CD8-positive, alpha-beta memory T cell (primary cell): Measurements from ENCODE around the gene UPP2. TPM values are rescaled to one million over a fixed set of nuclear protein-coding genes. Genes with fewer than 3 reads are reported as not detected.

Experiments used
- CTCF ChIA-PET: fragments of 350-600 bp; sonication (Branson Sonifier 250); formaldehyde crosslinking; loops from one replicate; lab custom pipeline; 2021; ENCODE audit warnings: antibody characterized with exemption; lab: Charles Lee
- POLR2A ChIA-PET: fragments of 350-600 bp; sonication (Branson Sonifier 250); formaldehyde crosslinking; loops from one replicate; lab custom pipeline; 2021; ENCODE audit warnings: antibody characterized with exemption; lab: Charles Lee
- DNase-seq, 5 donors: peaks; one replicate each; pipeline versions ENCODE4 v3.0.0 to v3.0.0-alpha.2; 2020 to 2022; ENCODE audit warnings: mixed read lengths in 1 of 5
- H3K27ac ChIP-seq: one replicate; pipeline ENCODE4 v1.7.0; 2013; ENCODE audit warnings: low read depth, mild to moderate bottlenecking, low read length, moderate library complexity
- H3K27me3 ChIP-seq: 2 replicates; pipeline ENCODE4 v1.7.0; 2013; ENCODE audit warnings: low read length, mild to moderate bottlenecking; ENCODE audit not compliant: insufficient read depth, poor library complexity, severe bottlenecking
- H3K36me3 ChIP-seq: 2 replicates; pipeline ENCODE4 v1.7.0; 2013; ENCODE audit warnings: mild to moderate bottlenecking, low read length, moderate library complexity; ENCODE audit not compliant: insufficient read depth
- H3K4me1 ChIP-seq: 2 replicates; pipeline ENCODE4 v1.7.0; 2013; ENCODE audit warnings: mild to moderate bottlenecking, low read length, moderate library complexity; ENCODE audit not compliant: insufficient read depth
- H3K4me3 ChIP-seq: 2 replicates; pipeline ENCODE4 v1.7.0; 2013; ENCODE audit warnings: mild to moderate bottlenecking, low read length
- H3K9me3 ChIP-seq: 2 replicates; pipeline ENCODE4 v1.7.0; 2013; ENCODE audit warnings: mild to moderate bottlenecking, low read length
- H3K27ac Mint-ChIP-seq, 8 donors: one replicate each; pipeline ENCODE4 v1.8.0; 2020 to 2021; ENCODE audit warnings: mixed read lengths in 8 of 8, mild to moderate bottlenecking in 6 of 8, inconsistent platforms in 3 of 8, moderate library complexity in 3 of 8
- H3K27me3 Mint-ChIP-seq, 2 donors: one replicate each; pipeline ENCODE4 v1.8.0; 2020 to 2021; ENCODE audit warnings: mixed read lengths in 2 of 2, mild to moderate bottlenecking in 1 of 2, moderate library complexity in 1 of 2
- H3K36me3 Mint-ChIP-seq, 3 donors: one replicate each; pipeline ENCODE4 v1.8.0; 2020 to 2021; ENCODE audit warnings: mixed read lengths in 3 of 3, inconsistent platforms in 1 of 3, mild to moderate bottlenecking in 1 of 3
- H3K4me1 Mint-ChIP-seq, 3 donors: one replicate each; pipeline ENCODE4 v1.8.0; 2020 to 2021; ENCODE audit warnings: mixed read lengths in 3 of 3, inconsistent platforms in 1 of 3, mild to moderate bottlenecking in 1 of 3
- H3K4me3 Mint-ChIP-seq, 7 donors: one replicate each; pipeline ENCODE4 v1.8.0; 2020 to 2021; ENCODE audit warnings: mixed read lengths in 7 of 7, mild to moderate bottlenecking in 6 of 7, moderate library complexity in 4 of 7, inconsistent platforms in 2 of 7
- H3K9me3 Mint-ChIP-seq, 5 donors: one replicate each; pipeline ENCODE4 v1.8.0; 2020 to 2022; ENCODE audit warnings: mixed read lengths in 5 of 5, mild to moderate bottlenecking in 3 of 5, moderate library complexity in 2 of 5, inconsistent platforms in 1 of 5
- polyA plus RNA-seq: library from polyadenylated mRNA; unstranded; fragments of 300-500 nt; fragmentation: Illumina TruSeq; gene quantifications from one replicate; pipeline ENCODE4 v1.2.3, GENCODE V29; 2021
- total RNA-seq, 2 experiments: library from RNA; stranded (reverse); gene quantifications; one replicate each; pipeline ENCODE4 v1.2.3, GENCODE V29; 2021

The UPP2 gene
- total RNA-seq: not detected
- not detected for polyA plus RNA-seq

GRCh38 chr2:158101384-158101926 lies at the start of gene UPP2:
UPP2 (plus strand) TSS chr2:158101876; CDS start chr2:158102064, 188 bp downstream.
- ChIA-PET CTCF (no interaction called here), POLR2A (no interaction called here)
- H3K27me3 Mint-ChIP-seq: no peaks in the 10 kb centered on the region
- H3K27ac Mint-ChIP-seq: no peak within 1 kb of the TSS
- no peak for DNase-seq
- no peaks in the 10 kb centered on the region for H3K36me3 ChIP-seq
- no peaks in the 10 kb centered on the region for H3K4me1 ChIP-seq
- no peaks in the 10 kb centered on the region for H3K9me3 Mint-ChIP-seq
- no peak within 1 kb of the TSS for H3K4me3 ChIP-seq
- no peak within 1 kb of the TSS for H3K4me3 Mint-ChIP-seq
- no peaks in the 10 kb centered on the region for H3K36me3 Mint-ChIP-seq
- H3K27me3 ChIP-seq: peaks cover 4% of the 10 kb centered on the region
- no peaks in the 10 kb centered on the region for H3K4me1 Mint-ChIP-seq
- no peaks in the 10 kb centered on the region for H3K9me3 ChIP-seq
- H3K27ac ChIP-seq: no peak within 1 kb of the TSS

- no peaks in the 10 kb centered on the region for H3K27me3 ChIP-seq
- H3K27me3 Mint-ChIP-seq: peaks cover 3 to 17% of the 10 kb centered on the region in 2 donors
- no peaks in the 10 kb centered on the region for H3K9me3 ChIP-seq
- CTCF ChIA-PET: interaction anchor here (1.3 kb wide), 1 partner anchor 28 kb away, joined by 5 read pairs; no protein-coding TSS in a partner anchor
- H3K36me3 ChIP-seq: no peaks in the 10 kb centered on the region
- H3K4me1 ChIP-seq: no peaks in the 10 kb centered on the region
- H3K27ac Mint-ChIP-seq: no peak overlapping the region
- H3K4me1 Mint-ChIP-seq: no peaks in the 10 kb centered on the region
- POLR2A ChIA-PET: no interaction called here
- no peaks in the 10 kb centered on the region for H3K36me3 Mint-ChIP-seq
- H3K9me3 Mint-ChIP-seq: no peaks in the 10 kb centered on the region
- no peak overlapping the region for H3K27ac ChIP-seq
- no peak overlapping the region for H3K4me3 Mint-ChIP-seq
- DNase-seq: no peak
- no peak overlapping the region for H3K4me3 ChIP-seq
Measured at GRCh38 chr2:158052761-158053160, 48.9 kb upstream of the UPP2 start.

- Histone ChIP-seq H3K36me3 (no peaks in the 10 kb centered on the region), H3K27ac (no peak overlapping the region), H3K9me3 (no peaks in the 10 kb centered on the region), H3K4me3 (no peak overlapping the region), H3K4me1 (no peaks in the 10 kb centered on the region), H3K27me3 (no peaks in the 10 kb centered on the region)
- H3K4me1 Mint-ChIP-seq: no peaks in the 10 kb centered on the region
- no peak overlapping the region for H3K27ac Mint-ChIP-seq
- H3K36me3 Mint-ChIP-seq: no peaks in the 10 kb centered on the region
- ChIA-PET POLR2A (no interaction called here), CTCF (no interaction called here)
- peaks cover 0 to 17% of the 10 kb centered on the region in 2 donors for H3K27me3 Mint-ChIP-seq
- no peaks in the 10 kb centered on the region for H3K9me3 Mint-ChIP-seq
- no peak for DNase-seq
- no peak overlapping the region for H3K4me3 Mint-ChIP-seq
Measured at GRCh38 chr2:158056875-158057274, 44.8 kb upstream of the UPP2 start.

- no peaks in the 10 kb centered on the region for H3K4me1 Mint-ChIP-seq
- Histone ChIP-seq H3K4me3 (no peak overlapping the region), H3K9me3 (no peaks in the 10 kb centered on the region), H3K4me1 (no peaks in the 10 kb centered on the region), H3K36me3 (no peaks in the 10 kb centered on the region), H3K27ac (no peak overlapping the region), H3K27me3 (no peaks in the 10 kb centered on the region)
- H3K36me3 Mint-ChIP-seq: no peaks in the 10 kb centered on the region
- ChIA-PET CTCF (no interaction called here), POLR2A (no interaction called here)
- peaks cover 5 to 16% of the 10 kb centered on the region in 2 donors for H3K27me3 Mint-ChIP-seq
- H3K4me3 Mint-ChIP-seq: no peak overlapping the region
- H3K27ac Mint-ChIP-seq: no peak overlapping the region
- no peaks in the 10 kb centered on the region for H3K9me3 Mint-ChIP-seq
- DNase-seq: no peak
Measured at GRCh38 chr2:158060160-158060834, 41.4 kb upstream of the UPP2 start.

- Mint-ChIP-seq H3K36me3 (no peaks in the 10 kb centered on the region), H3K4me1 (no peaks in the 10 kb centered on the region), H3K9me3 (no peaks in the 10 kb centered on the region), H3K27me3 (peaks cover 5 to 16% of the 10 kb centered on the region in 2 donors), H3K4me3 (no peak overlapping the region), H3K27ac (no peak overlapping the region)
- no peaks in the 10 kb centered on the region for H3K36me3 ChIP-seq
- CTCF ChIA-PET: no interaction called here
- H3K27ac ChIP-seq: no peak overlapping the region
- no peak overlapping the region for H3K4me3 ChIP-seq
- POLR2A ChIA-PET: no interaction called here
- no peaks in the 10 kb centered on the region for H3K9me3 ChIP-seq
- H3K27me3 ChIP-seq: no peaks in the 10 kb centered on the region
- no peaks in the 10 kb centered on the region for H3K4me1 ChIP-seq
- DNase-seq: no peak
Measured at GRCh38 chr2:158060835-158061435, 40.7 kb upstream of the UPP2 start.

GRCh38 chr2:158061763-158062162 lies 39.9 kb upstream of the UPP2 start:
- Histone ChIP-seq H3K4me3 (no peak overlapping the region), H3K36me3 (no peaks in the 10 kb centered on the region), H3K9me3 (no peaks in the 10 kb centered on the region), H3K27ac (no peak overlapping the region), H3K4me1 (no peaks in the 10 kb centered on the region), H3K27me3 (no peaks in the 10 kb centered on the region)
- peaks cover 5 to 15% of the 10 kb centered on the region in 2 donors for H3K27me3 Mint-ChIP-seq
- no peak overlapping the region for H3K4me3 Mint-ChIP-seq
- ChIA-PET POLR2A (no interaction called here), CTCF (no interaction called here)
- no peaks in the 10 kb centered on the region for H3K4me1 Mint-ChIP-seq
- H3K36me3 Mint-ChIP-seq: no peaks in the 10 kb centered on the region
- H3K9me3 Mint-ChIP-seq: no peaks in the 10 kb centered on the region
- DNase-seq: no peak
- H3K27ac Mint-ChIP-seq: no peak overlapping the region

- Histone ChIP-seq H3K36me3 (no peaks in the 10 kb centered on the region), H3K4me3 (no peak overlapping the region), H3K27ac (no peak overlapping the region), H3K27me3 (no peaks in the 10 kb centered on the region), H3K4me1 (no peaks in the 10 kb centered on the region), H3K9me3 (no peaks in the 10 kb centered on the region)
- ChIA-PET CTCF (no interaction called here), POLR2A (no interaction called here)
- H3K27me3 Mint-ChIP-seq: peaks cover 7 to 11% of the 10 kb centered on the region in 2 donors
- no peak overlapping the region for H3K4me3 Mint-ChIP-seq
- H3K36me3 Mint-ChIP-seq: no peaks in the 10 kb centered on the region
- no peaks in the 10 kb centered on the region for H3K4me1 Mint-ChIP-seq
- DNase-seq: no peak
- no peaks in the 10 kb centered on the region for H3K9me3 Mint-ChIP-seq
- no peak overlapping the region for H3K27ac Mint-ChIP-seq
Measured at GRCh38 chr2:158066046-158066713, 35.5 kb upstream of the UPP2 start.

- no peak overlapping the region for H3K27ac Mint-ChIP-seq
- no peaks in the 10 kb centered on the region for H3K36me3 Mint-ChIP-seq
- Histone ChIP-seq H3K4me1 (no peaks in the 10 kb centered on the region), H3K4me3 (no peak overlapping the region), H3K27me3 (no peaks in the 10 kb centered on the region), H3K27ac (no peak overlapping the region), H3K36me3 (no peaks in the 10 kb centered on the region), H3K9me3 (no peaks in the 10 kb centered on the region)
- peaks cover 14 to 20% of the 10 kb centered on the region in 2 donors for H3K27me3 Mint-ChIP-seq
- no peaks in the 10 kb centered on the region for H3K4me1 Mint-ChIP-seq
- POLR2A ChIA-PET: no interaction called here
- H3K9me3 Mint-ChIP-seq: peaks cover 0 to 4% (median 0%) of the 10 kb centered on the region in 5 donors
- no peak for DNase-seq
- H3K4me3 Mint-ChIP-seq: no peak overlapping the region
- CTCF ChIA-PET: no interaction called here
Measured at GRCh38 chr2:158071018-158071417, 30.7 kb upstream of the UPP2 start.
